ENCODE data around the gene LRCOL1. TPM values are rescaled to one million over a fixed set of nuclear protein-coding genes. Genes with fewer than 3 reads are reported as not detected.

LRCOL1 gene
- total and polyA plus RNA-seq, 2 of the 13 experiments (the other 11 are each of a cell fraction or from before 2014, with no cell fraction given) = not detected

GRCh38 chr12:132560614-132561426 is 49.6 kb downstream of the LRCOL1 start (continued):
- no peak for TF ChIP-seq ZBTB49 (CRISPR knock-in tag; IDR thresholded peaks at IDR 0.05; ENCODE audit: borderline replicate concordance)
- TF ChIP-seq MBNL3 (CRISPR knock-in tag; conservative IDR thresholded peaks at IDR 0.05) = no peak
- TF ChIP-seq MEF2D (CRISPR knock-in tag; IDR thresholded peaks at IDR 0.05) = no peak
- no peak for TF ChIP-seq PBX3 (CRISPR knock-in tag; IDR thresholded peaks at IDR 0.05; ENCODE audit: borderline replicate concordance)
- no peak for TF ChIP-seq ISX (CRISPR knock-in tag; conservative IDR thresholded peaks at IDR 0.05)
- 0 out of 2 replicates have a peak, but pooled peaks have one; percentile 23 for TF ChIP-seq ZNF598 (CRISPR knock-in tag; IDR thresholded peaks at IDR 0.05; ENCODE audit: borderline replicate concordance)
- no peak; the same call in 1 of the 2 replicates for TF ChIP-seq ZNF564 (CRISPR knock-in tag; IDR thresholded peaks at IDR 0.05)
- TF ChIP-seq NR2C2 (CRISPR knock-in tag; IDR thresholded peaks at IDR 0.05; ENCODE audit: borderline replicate concordance) = no peak
- no peak for TF ChIP-seq KLF12 (CRISPR knock-in tag; IDR thresholded peaks at IDR 0.05; ENCODE audit: borderline replicate concordance)
- no peak for TF ChIP-seq CEBPZ (IDR thresholded peaks at IDR 0.05; ENCODE audit: low read length)
- TF ChIP-seq ATF6 (CRISPR knock-in tag; conservative IDR thresholded peaks at IDR 0.05) = no peak
- TF ChIP-seq E2F5 (CRISPR knock-in tag; conservative IDR thresholded peaks at IDR 0.05) = no peak
- peak; percentile 31; the same call in 1 of the 2 replicates for TF ChIP-seq ZBTB33 (CRISPR knock-in tag; IDR thresholded peaks at IDR 0.05)
- no peak for TF ChIP-seq TARDBP (CRISPR knock-in tag; IDR thresholded peaks at IDR 0.05)
- TF ChIP-seq ZNF891 (CRISPR knock-in tag; IDR thresholded peaks at IDR 0.05) = 0 out of 2 replicates have a peak, but pooled peaks have one; percentile 1
- TF ChIP-seq ZBTB21 (CRISPR knock-in tag; IDR thresholded peaks at IDR 0.05) = no peak

All from HepG2 (cell line).